T-cell (primary cell): Measurements from ENCODE around the gene QKI. TPM values are rescaled to one million over a fixed set of nuclear protein-coding genes. Genes with fewer than 3 reads are reported as not detected.

Experiments
- ATAC-seq, 4 experiments: fragments of 200-7000 bp in 3 of 4; fragments of 150-1000 bp in 1 of 4; cut with Tn5 transposase; replicated peaks in 1 of 4; 1 replicate in 3 of 4; 2 replicates in 1 of 4; pipeline ENCODE4 v1.10.0; 2021; ENCODE audit warnings: moderate library complexity in 3 of 4, mild to moderate bottlenecking in 2 of 4, moderate number of reproducible peaks in 1 of 4
- CTCF ChIA-PET, 2 donors: fragments of 300-600 bp; sonication (Branson Sonifier 250); formaldehyde crosslinking; loops; one replicate each; lab custom pipeline; 2022; ENCODE audit warnings: antibody characterized with exemption in 2 of 2; lab: Charles Lee
- POLR2A ChIA-PET, 2 donors: fragments of 300-600 bp; sonication (Branson Sonifier 250); formaldehyde crosslinking; loops; one replicate each; lab custom pipeline; 2022; ENCODE audit warnings: antibody characterized with exemption in 2 of 2; lab: Charles Lee
- DNase-seq, 35 experiments: peaks; one replicate each; pipeline versions ENCODE4 v3.0.0 to v3.0.0-alpha.2; 2013 to 2023
- H3K27ac ChIP-seq: one replicate; pipeline ENCODE4 v1.5.1; 2013; ENCODE audit warnings: low read length
- H3K27me3 ChIP-seq, 2 experiments: replicated peaks in 1 of 2; 1 replicate in 1 of 2; 2 replicates in 1 of 2; pipeline versions ENCODE4 v1.6.1 to v1.7.0; 2013; ENCODE audit warnings: low read length in 1 of 2, mixed read lengths in 1 of 2; ENCODE audit not compliant: control insufficient read depth in 2 of 2, insufficient read depth in 2 of 2; ENCODE audit errors: extremely low read depth in 1 of 2
- H3K36me3 ChIP-seq, 2 donors: 1 replicate in 1 of 2; 2 replicates in 1 of 2; pipeline versions ENCODE4 v1.6.1 to v1.7.0; 2013; ENCODE audit warnings: low read length in 1 of 2; ENCODE audit not compliant: control insufficient read depth in 2 of 2, insufficient read depth in 1 of 2; ENCODE audit errors: extremely low read depth in 1 of 2
- H3K4me1 ChIP-seq, 2 experiments: 1 replicate in 1 of 2; 2 replicates in 1 of 2; pipeline versions ENCODE4 v1.6.1 to v1.7.0; 2013; ENCODE audit warnings: low read length in 2 of 2, mixed read lengths in 1 of 2; ENCODE audit not compliant: insufficient read depth in 2 of 2, control insufficient read depth in 1 of 2; ENCODE audit errors: extremely low read depth in 1 of 2
- H3K4me3 ChIP-seq, 2 donors: 1 replicate in 1 of 2; 2 replicates in 1 of 2; pipeline versions ENCODE4 v1.5.1 to v1.7.0; 2013; ENCODE audit warnings: mild to moderate bottlenecking in 2 of 2, low read length in 1 of 2, moderate library complexity in 1 of 2; ENCODE audit not compliant: control insufficient read depth in 1 of 2; ENCODE audit errors: extremely low read depth in 1 of 2
- H3K9me3 ChIP-seq: 2 replicates; pipeline ENCODE4 v1.7.0; 2013
- H3K27ac Mint-ChIP-seq, 2 donors: one replicate each; pipeline ENCODE4 v1.8.0; 2020 to 2021; ENCODE audit warnings: mild to moderate bottlenecking in 2 of 2, mixed read lengths in 2 of 2
- H3K27me3 Mint-ChIP-seq, 2 donors: one replicate each; pipeline ENCODE4 v1.8.0; 2021 to 2022; ENCODE audit warnings: mixed read lengths in 2 of 2
- H3K36me3 Mint-ChIP-seq: one replicate; pipeline ENCODE4 v1.8.0; 2021; ENCODE audit warnings: mixed read lengths
- H3K4me1 Mint-ChIP-seq, 3 donors: one replicate each; pipeline ENCODE4 v1.8.0; 2020 to 2022; ENCODE audit warnings: mixed read lengths in 3 of 3, mild to moderate bottlenecking in 1 of 3
- H3K4me3 Mint-ChIP-seq, 3 donors: one replicate each; pipeline ENCODE4 v1.8.0; 2020 to 2022; ENCODE audit warnings: mild to moderate bottlenecking in 3 of 3, mixed read lengths in 3 of 3, moderate library complexity in 3 of 3
- H3K9me3 Mint-ChIP-seq, 3 donors: one replicate each; pipeline ENCODE4 v1.8.0; 2020 to 2022; ENCODE audit warnings: mixed read lengths in 3 of 3
- WGBS: methylation state at CpG from one replicate; pipeline ENCODE4 v1.1.5; 2013; ENCODE audit warnings: missing lambda C conversion rate; ENCODE audit not compliant: insufficient coverage; 5-methylcytosine and 5-hydroxymethylcytosine counted together
- total RNA-seq, 35 experiments: library from RNA in 6 of 35; stranded (reverse) in 6 of 35; fragments of 120-200 nt in 1 of 35; gene quantifications; one replicate each; pipeline versions ENCODE4 v1.2.1 to v1.2.4 and lab custom pipeline; 2013 to 2026

The QKI gene
- total RNA-seq, 5 donors from 2014 or later (not counting 1 experiment from before 2014, with no cell fraction given) = 50.2 to 84.3 (median 52.2) TPM

DNA sequence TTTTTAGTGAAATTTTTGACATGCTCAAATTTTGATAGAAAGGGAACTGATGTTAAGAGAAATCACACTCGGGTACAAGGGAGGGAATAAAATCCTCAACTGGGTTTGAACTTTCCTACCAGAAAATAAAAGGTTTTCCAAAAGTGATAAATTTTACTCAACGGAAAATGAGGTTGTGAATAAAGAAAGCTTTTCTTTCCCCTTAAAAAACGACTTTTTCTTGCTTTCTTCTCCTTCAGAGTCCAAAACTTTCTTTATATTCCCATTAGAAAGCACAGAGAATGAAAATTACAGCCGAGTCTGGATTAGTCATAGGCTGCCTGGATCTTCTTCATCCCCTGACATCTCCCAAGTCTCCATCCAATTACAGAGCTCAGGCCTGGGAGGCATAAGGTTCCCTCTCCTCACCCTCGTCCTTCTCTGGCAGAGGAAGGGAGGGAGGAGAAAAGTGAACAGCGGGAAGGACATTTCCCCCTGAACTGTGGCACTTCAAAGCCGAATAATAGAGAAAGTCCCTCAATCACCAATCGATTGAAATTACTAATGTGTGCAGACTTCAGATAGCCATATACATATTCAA is 28.1 kb upstream of the QKI start:
- no peaks in the 10 kb centered on the region for H3K36me3 ChIP-seq
- H3K9me3 ChIP-seq = no peaks in the 10 kb centered on the region
- H3K27ac ChIP-seq = no peak overlapping the region
- Mint-ChIP-seq H3K9me3 (no peaks in the 10 kb centered on the region), H3K4me3 (no peak overlapping the region), H3K27ac (no peak overlapping the region), H3K36me3 (no peaks in the 10 kb centered on the region), H3K27me3 (peaks cover 10% of the 10 kb centered on the region in 2 donors), H3K4me1 (no peaks in the 10 kb centered on the region)
- WGBS = 20% methylated on average over 1 of the region's 8 CpGs
- DNase-seq (no peak), ATAC-seq (no peak)
- ChIA-PET POLR2A (no interaction called here), CTCF (no interaction called here)
- H3K4me3 ChIP-seq = no peak overlapping the region
- H3K27me3 ChIP-seq = peaks cover 2 to 28% of the 10 kb centered on the region in 2 experiments
- no peaks in the 10 kb centered on the region for H3K4me1 ChIP-seq

DNA sequence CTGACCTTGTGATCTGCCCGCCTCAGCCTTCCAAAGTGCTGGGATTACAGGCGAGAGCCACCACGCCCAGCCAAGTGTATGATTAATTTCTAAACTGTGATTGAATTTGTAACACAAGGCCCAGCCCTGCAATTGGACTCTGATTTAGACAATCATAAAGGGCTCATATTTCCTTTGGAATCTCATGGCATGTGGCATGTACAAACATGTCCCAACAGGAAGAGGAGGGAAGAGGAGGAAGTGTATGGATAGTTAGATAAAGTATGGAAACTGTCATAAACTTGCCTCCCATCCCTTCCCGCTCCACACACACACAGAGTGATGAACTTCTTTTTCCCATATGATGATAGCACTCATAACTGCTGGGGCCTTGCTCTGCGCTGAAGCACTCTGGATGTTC is 27.2 kb upstream of the QKI start:
- Histone ChIP-seq H3K27ac (no peak overlapping the region), H3K36me3 (no peaks in the 10 kb centered on the region), H3K9me3 (no peaks in the 10 kb centered on the region), H3K27me3 (peaks cover 2 to 26% of the 10 kb centered on the region in 2 experiments), H3K4me3 (no peak overlapping the region), H3K4me1 (no peaks in the 10 kb centered on the region)
- Mint-ChIP-seq H3K27me3 (peaks cover 6 to 12% of the 10 kb centered on the region in 2 donors), H3K27ac (no peak overlapping the region), H3K36me3 (no peaks in the 10 kb centered on the region), H3K9me3 (no peaks in the 10 kb centered on the region), H3K4me1 (no peaks in the 10 kb centered on the region), H3K4me3 (no peak overlapping the region)
- POLR2A ChIA-PET = no interaction called here
- no peak for ATAC-seq
- 100% methylated on average over 3 of the region's 5 CpGs for WGBS
- DNase-seq = no peak
- CTCF ChIA-PET = no interaction called here

DNA sequence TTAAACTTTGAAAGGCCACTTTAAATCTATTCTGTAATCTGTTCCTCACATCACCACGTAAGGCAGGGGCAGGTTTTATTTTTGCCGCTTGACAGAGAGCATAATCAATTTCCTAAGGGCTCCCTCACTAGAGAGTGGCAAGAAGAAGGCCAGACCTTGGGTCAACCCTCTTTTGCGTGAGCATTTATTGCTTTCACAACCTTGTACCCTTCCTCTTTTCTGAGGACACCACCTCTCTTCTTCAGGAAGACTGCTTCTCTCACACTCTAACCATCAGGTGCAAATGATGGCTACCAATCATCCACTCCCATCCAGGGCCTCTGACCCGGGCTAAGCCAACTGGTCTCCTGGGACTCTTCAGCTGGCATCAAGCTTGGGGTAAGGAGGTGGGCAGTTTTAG is 25.2 kb upstream of the QKI start:
- no peak overlapping the region for H3K27ac Mint-ChIP-seq
- H3K4me1 ChIP-seq = no peaks in the 10 kb centered on the region

DNA sequence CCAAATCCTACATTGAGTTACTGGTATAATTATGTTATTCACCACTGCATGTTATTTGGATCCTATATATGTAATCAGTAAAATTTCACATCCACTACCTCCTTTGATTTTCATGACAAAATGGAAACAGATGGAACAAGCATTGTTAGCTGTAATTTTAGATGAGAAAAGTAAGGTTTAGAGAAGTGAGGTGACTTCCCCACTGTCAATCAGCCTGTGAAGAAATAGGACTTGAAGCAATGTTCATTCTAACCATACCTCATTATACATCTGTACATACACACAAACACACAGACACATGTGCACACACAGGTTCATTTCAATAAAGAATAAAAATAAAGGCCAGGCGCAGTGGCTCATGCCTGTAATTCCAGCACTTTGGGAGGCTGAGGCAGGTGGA is 23.7 kb upstream of the QKI start:
- H3K4me1 Mint-ChIP-seq = peaks cover 0 to 2% (median 0%) of the 10 kb centered on the region in 3 donors
- peaks cover 0 to 16% of the 10 kb centered on the region in 2 experiments for H3K27me3 ChIP-seq
- H3K36me3 ChIP-seq = no peaks in the 10 kb centered on the region
- ATAC-seq (no peak), DNase-seq (no peak)
- ChIA-PET CTCF (no interaction called here), POLR2A (no interaction called here)
- H3K27ac ChIP-seq = no peak overlapping the region
- H3K9me3 ChIP-seq = no peaks in the 10 kb centered on the region
- H3K4me1 ChIP-seq = no peaks in the 10 kb centered on the region
- no peak overlapping the region for H3K27ac Mint-ChIP-seq
- no peaks in the 10 kb centered on the region for H3K36me3 Mint-ChIP-seq
- H3K9me3 Mint-ChIP-seq = no peaks in the 10 kb centered on the region
- H3K4me3 ChIP-seq = no peak overlapping the region
- no peak overlapping the region for H3K4me3 Mint-ChIP-seq
- no CpG with 5 or more reads among the region's 1 CpG for whole genome bisulfite sequencing
- H3K27me3 Mint-ChIP-seq = peaks cover 13 to 17% of the 10 kb centered on the region in 2 donors

More for the DNA sequence above, 25.2 kb upstream of the QKI start:
- Mint-ChIP-seq H3K4me3 (no peak overlapping the region), H3K4me1 (peaks cover 0 to 2% (median 0%) of the 10 kb centered on the region in 3 donors), H3K27me3 (peaks cover 6 to 11% of the 10 kb centered on the region in 2 donors), H3K9me3 (no peaks in the 10 kb centered on the region), H3K36me3 (no peaks in the 10 kb centered on the region)
- Histone ChIP-seq H3K9me3 (no peaks in the 10 kb centered on the region), H3K36me3 (no peaks in the 10 kb centered on the region), H3K27ac (no peak overlapping the region), H3K4me3 (no peak overlapping the region), H3K27me3 (peaks cover 0 to 18% of the 10 kb centered on the region in 2 experiments)
- no peak for DNase-seq
- ATAC-seq = no peak
- ChIA-PET CTCF (interaction anchor here in 1 of 2 donors (1.1 kb wide), 1 partner anchor 165 kb away, joined by 3 read pairs; no protein-coding TSS in a partner anchor), POLR2A (interaction anchor here in 1 of 2 donors (0.5 kb wide), 1 partner anchor 67 kb away, joined by 3 read pairs; no protein-coding TSS in a partner anchor)
- WGBS = no CpG with 5 or more reads among the region's 4 CpGs

DNA sequence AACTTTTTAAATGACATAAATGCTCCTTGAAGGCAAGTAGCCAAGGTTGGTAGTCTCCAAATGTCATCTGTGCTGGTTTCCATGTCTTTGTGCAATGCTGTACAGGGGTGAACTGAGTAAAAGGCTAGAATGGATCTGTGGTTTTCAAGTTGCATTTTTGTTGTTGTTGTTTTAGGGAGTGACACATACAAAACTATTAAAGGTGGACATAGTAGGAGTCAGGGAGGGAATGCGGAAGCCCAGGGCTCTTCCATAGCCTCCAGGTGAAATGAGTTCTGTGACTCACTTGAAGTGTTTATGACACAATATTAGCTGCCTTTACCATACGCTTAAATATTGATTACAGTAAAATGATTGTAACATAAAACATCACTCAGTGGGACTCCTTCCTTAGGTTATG is 22.5 kb upstream of the QKI start:
- Mint-ChIP-seq H3K9me3 (no peaks in the 10 kb centered on the region), H3K4me1 (peaks cover 0 to 7% (median 6%) of the 10 kb centered on the region in 3 donors), H3K36me3 (no peaks in the 10 kb centered on the region), H3K27ac (no peak overlapping the region), H3K4me3 (no peak overlapping the region), H3K27me3 (peaks cover 14 to 19% of the 10 kb centered on the region in 2 donors)
- DNase-seq = no peak
- Histone ChIP-seq H3K4me3 (no peak overlapping the region), H3K4me1 (peaks cover 0 to 5% of the 10 kb centered on the region in 2 experiments), H3K9me3 (no peaks in the 10 kb centered on the region), H3K36me3 (no peaks in the 10 kb centered on the region), H3K27me3 (peaks cover 0 to 17% of the 10 kb centered on the region in 2 experiments), H3K27ac (no peak overlapping the region)
- ChIA-PET POLR2A (no interaction called here), CTCF (no interaction called here)
- WGBS = no CpG with 5 or more reads among the region's 2 CpGs
- no peak for ATAC-seq

DNA sequence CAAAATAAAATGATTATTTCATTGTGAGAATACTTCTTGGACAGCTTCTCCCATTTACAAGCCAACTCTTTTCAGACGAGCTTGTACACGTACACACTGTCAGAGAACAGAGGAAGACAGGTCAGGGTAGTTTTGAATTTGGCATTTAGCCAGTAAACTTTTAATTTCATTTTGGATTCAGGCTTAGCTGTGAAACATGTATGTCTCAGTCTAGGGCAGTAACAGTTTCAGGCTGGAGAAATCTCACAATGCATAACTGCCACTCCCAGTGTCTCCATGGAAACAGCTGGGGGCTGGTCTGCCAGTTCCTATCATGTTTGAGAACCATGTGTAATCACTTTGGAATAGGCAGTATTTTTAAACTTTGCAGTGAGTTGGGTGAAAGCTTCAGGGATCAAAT is 22.0 kb upstream of the QKI start:
- Histone ChIP-seq H3K27me3 (peaks cover 2 to 17% of the 10 kb centered on the region in 2 experiments), H3K9me3 (no peaks in the 10 kb centered on the region), H3K4me1 (peaks cover 0 to 5% of the 10 kb centered on the region in 2 experiments), H3K4me3 (no peak overlapping the region), H3K36me3 (no peaks in the 10 kb centered on the region), H3K27ac (no peak overlapping the region)
- ATAC-seq (no peak), DNase-seq (no peak)
- Mint-ChIP-seq H3K4me1 (peaks cover 0 to 7% (median 6%) of the 10 kb centered on the region in 3 donors), H3K27ac (no peak overlapping the region), H3K4me3 (no peak overlapping the region), H3K9me3 (no peaks in the 10 kb centered on the region), H3K27me3 (peaks cover 18 to 21% of the 10 kb centered on the region in 2 donors), H3K36me3 (no peaks in the 10 kb centered on the region)
- WGBS = no CpG with 5 or more reads among the region's 2 CpGs
- ChIA-PET CTCF (no interaction called here), POLR2A (no interaction called here)
